Esophagus muscularis mucosa (tissue), 4 donors: ENCODE results near the gene ARHGEF18.

Source experiments
- EP300 ChIP-seq: sonication (generic); formaldehyde crosslinking; IDR thresholded peaks from one replicate; pipeline ENCODE4 v1.6.1; 2017; ENCODE audit warnings: antibody characterized with exemption
- POLR2A ChIP-seq: fragments of 450-650 bp; IDR thresholded peaks from one replicate; pipeline ENCODE4 v1.6.1; 2017; ENCODE audit warnings: antibody characterized with exemption, moderate library complexity, mild to moderate bottlenecking, low read depth
- POLR2AphosphoS5 ChIP-seq, 2 donors: sonication (generic); formaldehyde crosslinking; IDR thresholded peaks; one replicate each; pipeline ENCODE4 v1.6.1; 2017; ENCODE audit warnings: antibody characterized with exemption in 2 of 2
- TF ChIP-seq, protein P1 (sequence below), 3 experiments: fragments of 200-600 bp in 2 of 3; fragments of 450-650 bp in 1 of 3; sonication (generic) in 2 of 3; IDR thresholded peaks; one replicate each; pipeline ENCODE4 v1.5.1; 2017 to 2019; ENCODE audit warnings: antibody characterized with exemption in 3 of 3, mild to moderate bottlenecking in 2 of 3, moderate library complexity in 1 of 3

DNA sequence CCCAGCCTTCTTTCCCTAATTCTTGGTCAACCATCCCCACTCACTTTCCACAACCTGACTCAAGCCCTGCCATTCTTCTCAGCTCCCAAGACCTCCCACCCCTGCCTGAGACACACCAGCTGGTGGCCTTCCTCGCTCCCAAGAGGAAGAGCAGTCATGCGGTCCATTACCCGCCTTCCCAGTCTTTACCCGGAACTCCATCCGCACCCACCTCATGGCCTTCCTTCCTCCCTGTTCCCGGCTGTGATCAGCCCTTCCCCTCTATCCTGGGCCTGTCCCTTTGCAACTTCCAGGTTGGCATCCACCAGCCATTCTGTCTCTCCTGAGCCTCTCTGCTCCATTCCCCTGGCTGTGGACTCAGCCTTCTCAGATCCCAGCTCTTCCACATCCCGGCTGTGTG is 35.9 kb upstream of the ARHGEF18 start:
- TF ChIP-seq, protein P1, sequence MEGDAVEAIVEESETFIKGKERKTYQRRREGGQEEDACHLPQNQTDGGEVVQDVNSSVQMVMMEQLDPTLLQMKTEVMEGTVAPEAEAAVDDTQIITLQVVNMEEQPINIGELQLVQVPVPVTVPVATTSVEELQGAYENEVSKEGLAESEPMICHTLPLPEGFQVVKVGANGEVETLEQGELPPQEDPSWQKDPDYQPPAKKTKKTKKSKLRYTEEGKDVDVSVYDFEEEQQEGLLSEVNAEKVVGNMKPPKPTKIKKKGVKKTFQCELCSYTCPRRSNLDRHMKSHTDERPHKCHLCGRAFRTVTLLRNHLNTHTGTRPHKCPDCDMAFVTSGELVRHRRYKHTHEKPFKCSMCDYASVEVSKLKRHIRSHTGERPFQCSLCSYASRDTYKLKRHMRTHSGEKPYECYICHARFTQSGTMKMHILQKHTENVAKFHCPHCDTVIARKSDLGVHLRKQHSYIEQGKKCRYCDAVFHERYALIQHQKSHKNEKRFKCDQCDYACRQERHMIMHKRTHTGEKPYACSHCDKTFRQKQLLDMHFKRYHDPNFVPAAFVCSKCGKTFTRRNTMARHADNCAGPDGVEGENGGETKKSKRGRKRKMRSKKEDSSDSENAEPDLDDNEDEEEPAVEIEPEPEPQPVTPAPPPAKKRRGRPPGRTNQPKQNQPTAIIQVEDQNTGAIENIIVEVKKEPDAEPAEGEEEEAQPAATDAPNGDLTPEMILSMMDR (IDR thresholded peaks at IDR 0.05): no peak
- no peak for TF ChIP-seq POLR2AphosphoS5 (IDR thresholded peaks at IDR 0.05)
- TF ChIP-seq EP300: no peak
- no peak for TF ChIP-seq POLR2A
